Astrocyte of the spinal cord (primary cell): ENCODE data around the gene FOXI1.

Experiments
- DNase-seq: peaks from one replicate; pipeline ENCODE4 v3.0.0; 2011; ENCODE audit warnings: low read depth, low spot score
- H3K4me3 ChIP-seq: 2 replicates; pipeline ENCODE4 v1.5.1; 2011; ENCODE audit warnings: low read depth, mild to moderate bottlenecking, low read length, moderate library complexity
- CTCF ChIP-seq: IDR thresholded peaks from 2 replicates; pipeline ENCODE4 v1.5.1; 2012; ENCODE audit warnings: low read depth, mild to moderate bottlenecking, low read length, inconsistent platforms
- in situ Hi-C: cut with HindIII; loops from 2 replicates; pipeline ENCODE4 v1.10.0; 2017; ENCODE audit warnings: low sequenced_read_pairs

The FOXI1 gene

GRCh38 chr5:170151097-170151831, 45.6 kb downstream of the FOXI1 start:
- H3K4me3 ChIP-seq: no peak overlapping the region
- no peak for TF ChIP-seq CTCF
- peak; percentile 72 for DNase-seq
- in situ Hi-C loops: no loop called here

GRCh38 chr5:170152767-170153166, 47.1 kb downstream of the FOXI1 start:
- in situ Hi-C loops: no loop called here
- no peak for DNase-seq
- H3K4me3 ChIP-seq: no peak overlapping the region
- TF ChIP-seq CTCF: no peak

GRCh38 chr5:170154297-170154696, 48.6 kb downstream of the FOXI1 start:
- TF ChIP-seq CTCF: no peak
- no peak for DNase-seq
- in situ Hi-C loops: no loop called here
- no peak overlapping the region for H3K4me3 ChIP-seq

- no peak for TF ChIP-seq CTCF
- in situ Hi-C loops: no loop called here
- no peak for DNase-seq
- H3K4me3 ChIP-seq: no peak overlapping the region
These were observed 49.0 kb downstream of the FOXI1 start for GRCh38 chr5:170154744-170155143.

- in situ Hi-C loops: no loop called here
These were observed 50.1 kb downstream of the FOXI1 start for GRCh38 chr5:170155771-170156170.

GRCh38 chr5:170159101-170159698, 53.5 kb downstream of the FOXI1 start:
- H3K4me3 ChIP-seq: no peak overlapping the region
- peak; percentile 47 for DNase-seq
- in situ Hi-C loops: no loop called here
- no peak for TF ChIP-seq CTCF

More at GRCh38 chr5:170155771-170156170, 50.1 kb downstream of the FOXI1 start:
- TF ChIP-seq CTCF: no peak
- no peak overlapping the region for H3K4me3 ChIP-seq
- no peak for DNase-seq
